IMR-90 (cell line): Measurements from ENCODE around the gene METTL4. TPM values are rescaled to one million over a fixed set of nuclear protein-coding genes. Genes with fewer than 3 reads are reported as not detected.

Experiments
- ATAC-seq: fragments of 200-7000 bp; cut with Tn5 transposase; 2 replicates; pipeline ENCODE4 v1.9.1; 2020; ENCODE audit warnings: low read depth, mild to moderate bottlenecking, moderate library complexity
- BruUV-seq: library from RNA; stranded (reverse); fragments of 400-500 nt; replicated peaks from 2 replicates; lab custom pipeline; 2021; lab: Mats Ljungman, UMichigan
- CTCF ChIA-PET: fragments of 300-600 bp; formaldehyde crosslinking; extraction: SDS; loops from one replicate; lab custom pipeline; 2021; ENCODE audit warnings: antibody characterized with exemption; lab: Yijun Ruan, JAX
- POLR2A ChIA-PET: fragments of 300-600 bp; sonication (Branson Sonifier 250); formaldehyde crosslinking; loops from one replicate; lab custom pipeline; 2022; ENCODE audit warnings: antibody characterized with exemption; ENCODE audit not compliant: unreplicated experiment; lab: Charles Lee
- DNase-seq: peaks from one replicate; pipeline ENCODE4 v3.0.0; 2013
- H2AFZ ChIP-seq: replicated peaks from 2 replicates; pipeline ENCODE3; 2013; ENCODE audit warnings: low read length, mild to moderate bottlenecking; ENCODE audit not compliant: poor library complexity
- H2AK5ac ChIP-seq: 2 replicates; pipeline ENCODE4 v1.6.1; 2013; ENCODE audit warnings: low read depth, low read length, inconsistent platforms
- H2AK9ac ChIP-seq: replicated peaks from 2 replicates; pipeline ENCODE3; 2013; ENCODE audit warnings: mild to moderate bottlenecking, low read depth, low read length, moderate library complexity; ENCODE audit not compliant: poor library complexity
- H2BK120ac ChIP-seq: 2 replicates; pipeline ENCODE4 v1.6.1; 2013; ENCODE audit warnings: low read depth, low read length, inconsistent platforms
- H2BK15ac ChIP-seq: 3 replicates; pipeline ENCODE4 v1.6.1; 2013; ENCODE audit warnings: low read depth, low read length, inconsistent platforms
- H2BK20ac ChIP-seq: 2 replicates; pipeline ENCODE4 v1.6.1; 2013; ENCODE audit warnings: low read depth, mild to moderate bottlenecking, inconsistent platforms, low read length, moderate library complexity
- H2BK5ac ChIP-seq: 2 replicates; pipeline ENCODE4 v1.6.1; 2013; ENCODE audit warnings: mild to moderate bottlenecking, low read depth, low read length, inconsistent platforms; ENCODE audit not compliant: poor library complexity, severe bottlenecking
- H3K14ac ChIP-seq: replicated peaks from 2 replicates; pipeline ENCODE4 v1.6.1; 2013; ENCODE audit warnings: low read depth, low read length, inconsistent platforms
- H3K18ac ChIP-seq: 2 replicates; pipeline ENCODE4 v1.6.1; 2013; ENCODE audit warnings: low read depth, low read length, control low read depth
- H3K23ac ChIP-seq: 2 replicates; pipeline ENCODE4 v1.6.1; 2013; ENCODE audit warnings: low read depth, low read length, inconsistent platforms
- H3K27ac ChIP-seq: 2 replicates; pipeline ENCODE4 v1.5.1; 2013; ENCODE audit warnings: mild to moderate bottlenecking, control low read depth, low read length; ENCODE audit not compliant: insufficient read depth
- H3K27me3 ChIP-seq: 2 replicates; pipeline ENCODE4 v1.6.1; 2013; ENCODE audit warnings: low read length; ENCODE audit not compliant: control insufficient read depth, insufficient read depth
- H3K36me3 ChIP-seq: 2 replicates; pipeline ENCODE4 v1.6.1; 2013; ENCODE audit warnings: low read length, mixed read lengths; ENCODE audit not compliant: control insufficient read depth, insufficient read depth
- H3K4ac ChIP-seq: 2 replicates; pipeline ENCODE4 v1.6.1; 2013; ENCODE audit warnings: low read depth, low read length, inconsistent platforms
- H3K4me1 ChIP-seq: 2 replicates; pipeline ENCODE4 v1.6.1; 2013; ENCODE audit warnings: low read length, mixed read lengths; ENCODE audit not compliant: control insufficient read depth, insufficient read depth
- H3K4me2 ChIP-seq: 2 replicates; pipeline ENCODE4 v1.6.1; 2013; ENCODE audit warnings: low read depth, mild to moderate bottlenecking, control low read depth, low read length, moderate library complexity
- H3K4me3 ChIP-seq: 2 replicates; pipeline ENCODE4 v1.5.1; 2013; ENCODE audit warnings: low read depth, mild to moderate bottlenecking, control low read depth, low read length, moderate library complexity; ENCODE audit not compliant: insufficient read depth
- H3K56ac ChIP-seq: 2 replicates; pipeline ENCODE4 v1.6.1; 2013; ENCODE audit warnings: low read length, inconsistent platforms; ENCODE audit not compliant: insufficient read depth; ENCODE audit errors: extremely low read depth
- H3K79me1 ChIP-seq, 2 experiments: 2 replicates each; pipeline ENCODE4 v1.6.1; 2013; ENCODE audit warnings: low read length in 2 of 2, inconsistent platforms in 1 of 2, low read depth in 1 of 2
- H3K9ac ChIP-seq: 2 replicates; pipeline ENCODE4 v1.6.1; 2013; ENCODE audit warnings: low read depth, low read length, control low read depth
- H3K9me1 ChIP-seq: 2 replicates; pipeline ENCODE4 v1.6.1; 2013; ENCODE audit warnings: low read length, inconsistent platforms; ENCODE audit not compliant: insufficient read depth
- H3K9me3 ChIP-seq: 2 replicates; pipeline ENCODE4 v1.6.1; 2013; ENCODE audit warnings: low read length; ENCODE audit not compliant: control insufficient read depth, insufficient read depth
- H4K20me1 ChIP-seq: 2 replicates; pipeline ENCODE4 v1.6.1; 2013; ENCODE audit warnings: low read length, inconsistent platforms; ENCODE audit not compliant: insufficient read depth
- H4K5ac ChIP-seq: 2 replicates; pipeline ENCODE4 v1.6.1; 2013; ENCODE audit warnings: mild to moderate bottlenecking, low read depth, low read length, control low read depth
- H4K8ac ChIP-seq, 2 experiments: 2 replicates each; pipeline ENCODE4 v1.6.1; 2013; ENCODE audit warnings: low read depth in 2 of 2, low read length in 2 of 2, control low read depth in 1 of 2, inconsistent platforms in 1 of 2
- H4K91ac ChIP-seq: 2 replicates; pipeline ENCODE4 v1.6.1; 2013; ENCODE audit warnings: low read depth, low read length, inconsistent platforms; ENCODE audit not compliant: insufficient read depth
- BHLHE40 ChIP-seq: fragments of 150-350 bp; IDR thresholded peaks from 2 replicates; pipeline ENCODE4 v1.6.1; 2016; ENCODE audit warnings: mild to moderate bottlenecking, low read depth, low read length
- CEBPB ChIP-seq: IDR thresholded peaks from 2 replicates; pipeline ENCODE4 v1.6.1; 2012; ENCODE audit warnings: low read depth, low read length, improper control_type of control experiment
- CHD1 ChIP-seq: IDR thresholded peaks from 2 replicates; pipeline ENCODE4 v1.6.1; 2012; ENCODE audit warnings: low read depth, low read length, improper control_type of control experiment
- FOS ChIP-seq: fragments of 150-350 bp; IDR thresholded peaks from 2 replicates; pipeline ENCODE4 v1.6.1; 2016; ENCODE audit warnings: low read depth, low read length
- MAFK ChIP-seq: IDR thresholded peaks from 2 replicates; pipeline ENCODE4 v1.6.1; 2012; ENCODE audit warnings: low read depth, low read length, improper control_type of control experiment
- MAZ ChIP-seq: IDR thresholded peaks from 2 replicates; pipeline ENCODE4 v1.6.1; 2012; ENCODE audit warnings: low read depth, mild to moderate bottlenecking, low read length, improper control_type of control experiment, moderate library complexity, borderline replicate concordance
- MXI1 ChIP-seq: IDR thresholded peaks from 2 replicates; pipeline ENCODE4 v1.6.1; 2012; ENCODE audit warnings: low read depth, mild to moderate bottlenecking, low read length, moderate library complexity, borderline replicate concordance
- NFE2L2 ChIP-seq: fragments of 150-350 bp; IDR thresholded peaks from 2 replicates; pipeline ENCODE4 v1.6.1; 2016; ENCODE audit warnings: low read depth, mild to moderate bottlenecking, low read length
- POLR2A ChIP-seq: IDR thresholded peaks from 2 replicates; pipeline ENCODE4 v1.6.1; 2012; ENCODE audit warnings: mild to moderate bottlenecking, low read depth, low read length
- RAD21 ChIP-seq: IDR thresholded peaks from 2 replicates; pipeline ENCODE4 v1.6.1; 2012; ENCODE audit warnings: low read length, improper control_type of control experiment
- RCOR1 ChIP-seq: IDR thresholded peaks from 2 replicates; pipeline ENCODE4 v1.6.1; 2012; ENCODE audit warnings: mild to moderate bottlenecking, low read length, improper control_type of control experiment; ENCODE audit not compliant: insufficient replicate concordance
- RFX5 ChIP-seq: IDR thresholded peaks from 2 replicates; pipeline ENCODE4 v1.8.0; 2012; ENCODE audit warnings: low read depth, mild to moderate bottlenecking, low read length, moderate library complexity
- SMC3 ChIP-seq: fragments of 150-350 bp; IDR thresholded peaks from 2 replicates; pipeline ENCODE4 v1.6.1; 2016; ENCODE audit warnings: low read depth, mild to moderate bottlenecking, antibody characterized with exemption, low read length, moderate library complexity
- WGBS, 2 experiments: methylation state at CpG; one replicate each; pipeline versions ENCODE4 v1.1.5 to v1.1.7; 2013; ENCODE audit warnings: missing lambda C conversion rate in 2 of 2; ENCODE audit not compliant: insufficient read length in 1 of 2; ENCODE audit errors: extremely low coverage in 2 of 2; 5-methylcytosine and 5-hydroxymethylcytosine counted together
- dilution Hi-C: fragments of 300-500 bp; cut with HindIII; formaldehyde crosslinking; loops from one replicate; pipeline ENCODE4 v1.14.3; 2018; ENCODE audit warnings: low sequenced_read_pairs; ENCODE audit not compliant: unreplicated experiment
- in situ Hi-C: fragments of 300-500 bp; cut with MboI; formaldehyde crosslinking; loops from 3 replicates; pipeline ENCODE4 v1.14.3; 2019; ENCODE audit warnings: low sequenced_read_pairs, inconsistent platforms, mixed read lengths
- intact Hi-C: fragments of 100-400 bp; cut with micrococcal nuclease; formaldehyde crosslinking; loops from 2 replicates; pipeline ENCODE4 v1.10.0; 2022
- polyA plus RNA-seq, 3 experiments: library from polyadenylated mRNA; depleted of rRNA; stranded (reverse); fragments of >200 nt; gene quantifications; 2 replicates each; pipeline ENCODE4 v1.2.3, GENCODE V29; 2012; ENCODE audit warnings: low replicate concordance in 1 of 3
- total RNA-seq: library from RNA; depleted of rRNA; stranded (reverse); fragments of >200 nt; gene quantifications from 2 replicates; pipeline ENCODE4 v1.2.3, GENCODE V29; 2012
- TF ChIP-seq, protein P1 (sequence below): fragments of 150-350 bp; IDR thresholded peaks from 2 replicates; pipeline ENCODE4 v1.6.1; 2016; ENCODE audit warnings: low read depth, mild to moderate bottlenecking, low read length, moderate library complexity, borderline replicate concordance
- TF ChIP-seq, protein P2 (sequence below): conservative IDR thresholded peaks from 2 replicates; pipeline ENCODE4 v1.5.1; 2012; ENCODE audit warnings: mild to moderate bottlenecking, low read depth, low read length, improper control_type of control experiment
- TF ChIP-seq, protein P3 (sequence below): fragments of 150-350 bp; IDR thresholded peaks from 2 replicates; pipeline ENCODE4 v1.6.1; 2017; ENCODE audit warnings: mild to moderate bottlenecking, antibody characterized with exemption, low read length, low read depth

METTL4 gene
- total and polyA plus RNA-seq, 2 of the 4 experiments (the other 2 are of a cell fraction) = 4.9 to 5.4 TPM

DNA sequence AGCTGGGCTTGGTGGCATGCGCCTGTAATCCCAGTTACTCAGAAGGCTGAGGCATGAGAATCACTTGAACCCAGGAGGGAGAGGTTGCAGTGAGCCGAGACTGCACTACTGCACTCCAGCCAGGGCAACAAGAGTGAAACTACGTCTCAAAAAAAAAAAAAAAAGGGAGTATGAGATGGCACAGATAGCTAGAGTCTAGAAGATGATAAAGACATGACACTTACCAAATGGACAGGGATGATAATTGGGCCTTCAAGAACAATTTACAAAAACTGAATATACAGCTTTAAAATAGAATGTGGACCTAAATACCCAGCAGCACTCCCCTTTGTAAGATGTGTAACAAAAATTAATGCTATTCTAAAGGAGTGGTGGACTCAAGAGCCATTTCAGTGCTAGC lies 2.7 kb downstream of the METTL4 start:
- no peaks in the 10 kb centered on the region for H3K27me3 ChIP-seq
- no TSS peak for BruUV-seq
- no peak overlapping the region for H4K8ac ChIP-seq
- H4K91ac ChIP-seq = no peak overlapping the region
- H4K20me1 ChIP-seq = no peaks in the 10 kb centered on the region
- DNase-seq (no peak), ATAC-seq (no peak)
- ChIA-PET POLR2A (no interaction called here), CTCF (interaction anchor here (0.9 kb wide), 1 partner anchor 45 kb away, joined by 3 read pairs; no protein-coding TSS in a partner anchor)
- H2BK15ac ChIP-seq = no peak overlapping the region
- H2BK120ac ChIP-seq = no peak overlapping the region
- in situ Hi-C loops (loop anchor here (25.0 kb wide), 1 partner anchor 1706 kb away; no protein-coding TSS in a partner anchor), dilution Hi-C loops (no loop called here), intact Hi-C loops (no loop called here)
- 0 out of 2 replicates have a peak, but pooled peaks cover 1% of the 10 kb centered on the region for H3K36me3 ChIP-seq
- no peak overlapping the region for H3K56ac ChIP-seq
- TF ChIP-seq SMC3 = no peak
- TF ChIP-seq RCOR1 = no peak
- TF ChIP-seq, protein P1, sequence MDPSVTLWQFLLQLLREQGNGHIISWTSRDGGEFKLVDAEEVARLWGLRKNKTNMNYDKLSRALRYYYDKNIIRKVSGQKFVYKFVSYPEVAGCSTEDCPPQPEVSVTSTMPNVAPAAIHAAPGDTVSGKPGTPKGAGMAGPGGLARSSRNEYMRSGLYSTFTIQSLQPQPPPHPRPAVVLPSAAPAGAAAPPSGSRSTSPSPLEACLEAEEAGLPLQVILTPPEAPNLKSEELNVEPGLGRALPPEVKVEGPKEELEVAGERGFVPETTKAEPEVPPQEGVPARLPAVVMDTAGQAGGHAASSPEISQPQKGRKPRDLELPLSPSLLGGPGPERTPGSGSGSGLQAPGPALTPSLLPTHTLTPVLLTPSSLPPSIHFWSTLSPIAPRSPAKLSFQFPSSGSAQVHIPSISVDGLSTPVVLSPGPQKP = no peak
- no peak for TF ChIP-seq MAFK
- TF ChIP-seq CEBPB = no peak
- TF ChIP-seq CHD1 = no peak
- TF ChIP-seq FOS = no peak
- no peak for TF ChIP-seq NFE2L2
- TF ChIP-seq, protein P2, sequence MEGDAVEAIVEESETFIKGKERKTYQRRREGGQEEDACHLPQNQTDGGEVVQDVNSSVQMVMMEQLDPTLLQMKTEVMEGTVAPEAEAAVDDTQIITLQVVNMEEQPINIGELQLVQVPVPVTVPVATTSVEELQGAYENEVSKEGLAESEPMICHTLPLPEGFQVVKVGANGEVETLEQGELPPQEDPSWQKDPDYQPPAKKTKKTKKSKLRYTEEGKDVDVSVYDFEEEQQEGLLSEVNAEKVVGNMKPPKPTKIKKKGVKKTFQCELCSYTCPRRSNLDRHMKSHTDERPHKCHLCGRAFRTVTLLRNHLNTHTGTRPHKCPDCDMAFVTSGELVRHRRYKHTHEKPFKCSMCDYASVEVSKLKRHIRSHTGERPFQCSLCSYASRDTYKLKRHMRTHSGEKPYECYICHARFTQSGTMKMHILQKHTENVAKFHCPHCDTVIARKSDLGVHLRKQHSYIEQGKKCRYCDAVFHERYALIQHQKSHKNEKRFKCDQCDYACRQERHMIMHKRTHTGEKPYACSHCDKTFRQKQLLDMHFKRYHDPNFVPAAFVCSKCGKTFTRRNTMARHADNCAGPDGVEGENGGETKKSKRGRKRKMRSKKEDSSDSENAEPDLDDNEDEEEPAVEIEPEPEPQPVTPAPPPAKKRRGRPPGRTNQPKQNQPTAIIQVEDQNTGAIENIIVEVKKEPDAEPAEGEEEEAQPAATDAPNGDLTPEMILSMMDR = no peak
- TF ChIP-seq MXI1 = no peak
- TF ChIP-seq RAD21 = no peak
- TF ChIP-seq, protein P3, sequence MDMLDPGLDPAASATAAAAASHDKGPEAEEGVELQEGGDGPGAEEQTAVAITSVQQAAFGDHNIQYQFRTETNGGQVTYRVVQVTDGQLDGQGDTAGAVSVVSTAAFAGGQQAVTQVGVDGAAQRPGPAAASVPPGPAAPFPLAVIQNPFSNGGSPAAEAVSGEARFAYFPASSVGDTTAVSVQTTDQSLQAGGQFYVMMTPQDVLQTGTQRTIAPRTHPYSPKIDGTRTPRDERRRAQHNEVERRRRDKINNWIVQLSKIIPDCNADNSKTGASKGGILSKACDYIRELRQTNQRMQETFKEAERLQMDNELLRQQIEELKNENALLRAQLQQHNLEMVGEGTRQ = no peak
- TF ChIP-seq BHLHE40 = no peak
- no peak for TF ChIP-seq POLR2A
- no peak for TF ChIP-seq MAZ
- TF ChIP-seq RFX5 = no peak
- no peak overlapping the region for H3K4me3 ChIP-seq
- no peak overlapping the region for H2BK20ac ChIP-seq
- 0 out of 2 replicates have a peak, but pooled peaks cover 9% of the 10 kb centered on the region for H3K9me1 ChIP-seq
- H2BK5ac ChIP-seq = no peak overlapping the region
- H2AK5ac ChIP-seq = no peak overlapping the region
- peaks cover 32 to 54% of the 10 kb centered on the region in 2 experiments; a peak in 3 of 4 replicates for H3K79me1 ChIP-seq
- no peak overlapping the region for H3K18ac ChIP-seq
- no peak overlapping the region for H2AK9ac ChIP-seq
- H4K5ac ChIP-seq = no peak overlapping the region
- H3K23ac ChIP-seq = no peak overlapping the region
- H3K27ac ChIP-seq = no peak overlapping the region
- no peaks in the 10 kb centered on the region for H3K9me3 ChIP-seq
- no peak overlapping the region for H3K4ac ChIP-seq
- H3K4me2 ChIP-seq = no peak overlapping the region
- H3K4me1 ChIP-seq = peaks cover 5% of the 10 kb centered on the region
- H3K9ac ChIP-seq = no peak overlapping the region
- WGBS, 2 experiments = 92% methylated on average over 2 of the region's 3 CpGs; no CpG with 5 or more reads in 1 of the 2 experiments
- no peak overlapping the region for H2AFZ ChIP-seq
- H3K14ac ChIP-seq = no peak overlapping the region
